Measurements from ENCODE around the gene ID1. TPM values are rescaled to one million over a fixed set of nuclear protein-coding genes. Genes with fewer than 3 reads are reported as not detected.
A peak's percentile ranks its signal among the peaks of the same experiment; 100 is the strongest.

Gene ID1
- total and polyA plus RNA-seq, 10 of the 15 experiments (the other 5 are each of a cell fraction or from before 2014, with no cell fraction given), result 0.09 to 1.3 (median 0.47) TPM; not detected in 2

- CTCF ChIA-PET, result interaction anchor here (0.6 to 29.1 kb wide), 13 partner anchors 11 to 158 kb away, joined by 3 to 958 read pairs (median 4); partner anchors contain the start of genes BCL2L1 and ID1
- H4K20me1 ChIP-seq (ENCODE audit: control insufficient read depth, insufficient read depth), result no peaks in the 10 kb centered on the region
- in situ Hi-C loops (cut with MboI), result loop anchor here (5.0 kb wide), 1 partner anchor 37 kb away; the partner anchor contains the start of gene ID1
- no peaks in the 10 kb centered on the region for H3K79me2 ChIP-seq (ENCODE audit: control insufficient read depth, insufficient read depth, low read length)
- intact Hi-C loops (cut with micrococcal nuclease; ENCODE audit: unreplicated experiment), result no loop called here
- H3K27ac ChIP-seq (ENCODE audit: control insufficient read depth, insufficient read depth), result no peak overlapping the region
- no peaks in the 10 kb centered on the region for H3K27me3 ChIP-seq (replicated peaks in 1 of 2; ENCODE audit: control insufficient read depth in 2 of 2, insufficient read depth in 2 of 2, low read length in 1 of 2)
- no peaks in the 10 kb centered on the region for H3K9me3 ChIP-seq (replicated peaks; ENCODE audit: control insufficient read depth, insufficient read depth, low read length)
- H3K4me2 ChIP-seq (ENCODE audit: control insufficient read depth, insufficient read depth), result no peak overlapping the region
- WGBS (ENCODE audit: insufficient coverage, insufficient replicate concordance, low lambda C conversion rate, missing lambda C conversion rate), result 76% methylated on average over 8 of the region's 8 CpGs
- no peak overlapping the region for H3K9ac ChIP-seq (ENCODE audit: control insufficient read depth, insufficient read depth, low read length)
- POLR2A ChIA-PET, result interaction anchor here (1.9 kb wide), 1 partner anchor 43 kb away, joined by 9 read pairs; no protein-coding TSS in a partner anchor
- no TSS peak for BruUV-seq (replicated peaks)
- ATAC-seq (no peak), DNase-seq (ENCODE audit: low read depth, low spot score) (no peak), FAIRE-seq (no peak)
- peaks cover 12% of the 10 kb centered on the region for H3K4me1 ChIP-seq (ENCODE audit: control insufficient read depth, insufficient read depth, low read length)
- SMC1A ChIA-PET (ENCODE audit: uncharacterized antibody, unreplicated experiment), result interaction anchor here (1.0 to 10.3 kb wide), 3 partner anchors 13 to 42 kb away, joined by 3 to 108 read pairs (median 8); partner anchors contain the start of gene ID1
- RAD21 ChIA-PET (ENCODE audit: unreplicated experiment), result interaction anchor here (0.5 to 4.2 kb wide), 5 partner anchors 10 to 154 kb away, joined by 3 to 83 read pairs (median 8); partner anchors contain the start of gene ID1
- no peak overlapping the region for H3K4me3 ChIP-seq
- no peak overlapping the region for H2AFZ ChIP-seq (ENCODE audit: control insufficient read depth, low read depth, low read length)
- TF ChIP-seq, protein P1, sequence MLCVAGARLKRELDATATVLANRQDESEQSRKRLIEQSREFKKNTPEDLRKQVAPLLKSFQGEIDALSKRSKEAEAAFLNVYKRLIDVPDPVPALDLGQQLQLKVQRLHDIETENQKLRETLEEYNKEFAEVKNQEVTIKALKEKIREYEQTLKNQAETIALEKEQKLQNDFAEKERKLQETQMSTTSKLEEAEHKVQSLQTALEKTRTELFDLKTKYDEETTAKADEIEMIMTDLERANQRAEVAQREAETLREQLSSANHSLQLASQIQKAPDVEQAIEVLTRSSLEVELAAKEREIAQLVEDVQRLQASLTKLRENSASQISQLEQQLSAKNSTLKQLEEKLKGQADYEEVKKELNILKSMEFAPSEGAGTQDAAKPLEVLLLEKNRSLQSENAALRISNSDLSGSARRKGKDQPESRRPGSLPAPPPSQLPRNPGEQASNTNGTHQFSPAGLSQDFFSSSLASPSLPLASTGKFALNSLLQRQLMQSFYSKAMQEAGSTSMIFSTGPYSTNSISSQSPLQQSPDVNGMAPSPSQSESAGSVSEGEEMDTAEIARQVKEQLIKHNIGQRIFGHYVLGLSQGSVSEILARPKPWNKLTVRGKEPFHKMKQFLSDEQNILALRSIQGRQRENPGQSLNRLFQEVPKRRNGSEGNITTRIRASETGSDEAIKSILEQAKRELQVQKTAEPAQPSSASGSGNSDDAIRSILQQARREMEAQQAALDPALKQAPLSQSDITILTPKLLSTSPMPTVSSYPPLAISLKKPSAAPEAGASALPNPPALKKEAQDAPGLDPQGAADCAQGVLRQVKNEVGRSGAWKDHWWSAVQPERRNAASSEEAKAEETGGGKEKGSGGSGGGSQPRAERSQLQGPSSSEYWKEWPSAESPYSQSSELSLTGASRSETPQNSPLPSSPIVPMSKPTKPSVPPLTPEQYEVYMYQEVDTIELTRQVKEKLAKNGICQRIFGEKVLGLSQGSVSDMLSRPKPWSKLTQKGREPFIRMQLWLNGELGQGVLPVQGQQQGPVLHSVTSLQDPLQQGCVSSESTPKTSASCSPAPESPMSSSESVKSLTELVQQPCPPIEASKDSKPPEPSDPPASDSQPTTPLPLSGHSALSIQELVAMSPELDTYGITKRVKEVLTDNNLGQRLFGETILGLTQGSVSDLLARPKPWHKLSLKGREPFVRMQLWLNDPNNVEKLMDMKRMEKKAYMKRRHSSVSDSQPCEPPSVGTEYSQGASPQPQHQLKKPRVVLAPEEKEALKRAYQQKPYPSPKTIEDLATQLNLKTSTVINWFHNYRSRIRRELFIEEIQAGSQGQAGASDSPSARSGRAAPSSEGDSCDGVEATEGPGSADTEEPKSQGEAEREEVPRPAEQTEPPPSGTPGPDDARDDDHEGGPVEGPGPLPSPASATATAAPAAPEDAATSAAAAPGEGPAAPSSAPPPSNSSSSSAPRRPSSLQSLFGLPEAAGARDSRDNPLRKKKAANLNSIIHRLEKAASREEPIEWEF (IDR thresholded peaks at IDR 0.05; ENCODE audit: insufficient replicate concordance, low read depth, low read length), result no peak
- TF ChIP-seq JUNB (IDR thresholded peaks at IDR 0.05) (no peak), IKZF2 (IDR thresholded peaks at IDR 0.05) (no peak), CBFB (IDR thresholded peaks at IDR 0.05; ENCODE audit: low read depth) (no peak), STAT3 (IDR thresholded peaks at IDR 0.05; ENCODE audit: low read depth, low read length) (no peak), POLR2A (IDR thresholded peaks at IDR 0.05; ENCODE audit: low read depth, low read length) (peak; percentile 24), ATF2 (IDR thresholded peaks at IDR 0.05; ENCODE audit: low read length) (no peak)
- TF ChIP-seq, protein P2, sequence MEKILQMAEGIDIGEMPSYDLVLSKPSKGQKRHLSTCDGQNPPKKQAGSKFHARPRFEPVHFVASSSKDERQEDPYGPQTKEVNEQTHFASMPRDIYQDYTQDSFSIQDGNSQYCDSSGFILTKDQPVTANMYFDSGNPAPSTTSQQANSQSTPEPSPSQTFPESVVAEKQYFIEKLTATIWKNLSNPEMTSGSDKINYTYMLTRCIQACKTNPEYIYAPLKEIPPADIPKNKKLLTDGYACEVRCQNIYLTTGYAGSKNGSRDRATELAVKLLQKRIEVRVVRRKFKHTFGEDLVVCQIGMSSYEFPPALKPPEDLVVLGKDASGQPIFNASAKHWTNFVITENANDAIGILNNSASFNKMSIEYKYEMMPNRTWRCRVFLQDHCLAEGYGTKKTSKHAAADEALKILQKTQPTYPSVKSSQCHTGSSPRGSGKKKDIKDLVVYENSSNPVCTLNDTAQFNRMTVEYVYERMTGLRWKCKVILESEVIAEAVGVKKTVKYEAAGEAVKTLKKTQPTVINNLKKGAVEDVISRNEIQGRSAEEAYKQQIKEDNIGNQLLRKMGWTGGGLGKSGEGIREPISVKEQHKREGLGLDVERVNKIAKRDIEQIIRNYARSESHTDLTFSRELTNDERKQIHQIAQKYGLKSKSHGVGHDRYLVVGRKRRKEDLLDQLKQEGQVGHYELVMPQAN (conservative IDR thresholded peaks at IDR 0.05), result no peak
- H3K36me3 ChIP-seq (ENCODE audit: control insufficient read depth in 2 of 2, insufficient read depth in 2 of 2, low read length in 1 of 2), result peaks cover 9 to 10% of the 10 kb centered on the region in 2 experiments; a peak in 3 of 4 replicates
Observed at GRCh38 chr20:31570021-31570463, 35.0 kb upstream of the ID1 start.
